HG02852 (cell line): Measurements from ENCODE around the gene LENG1.
"Not testable (repeated sequence)": the region's sequence is repeated elsewhere in the genome, so short reads cannot be mapped to it uniquely, and the experiment has no call there.

Source experiments
- ATAC-seq: cut with Tn5 transposase; IDR thresholded peaks from one replicate; pipeline ENCODE4 v1.9.1; 2021; ENCODE audit warnings: mild to moderate bottlenecking, moderate library complexity; ENCODE audit not compliant: unreplicated experiment

Gene LENG1

DNA sequence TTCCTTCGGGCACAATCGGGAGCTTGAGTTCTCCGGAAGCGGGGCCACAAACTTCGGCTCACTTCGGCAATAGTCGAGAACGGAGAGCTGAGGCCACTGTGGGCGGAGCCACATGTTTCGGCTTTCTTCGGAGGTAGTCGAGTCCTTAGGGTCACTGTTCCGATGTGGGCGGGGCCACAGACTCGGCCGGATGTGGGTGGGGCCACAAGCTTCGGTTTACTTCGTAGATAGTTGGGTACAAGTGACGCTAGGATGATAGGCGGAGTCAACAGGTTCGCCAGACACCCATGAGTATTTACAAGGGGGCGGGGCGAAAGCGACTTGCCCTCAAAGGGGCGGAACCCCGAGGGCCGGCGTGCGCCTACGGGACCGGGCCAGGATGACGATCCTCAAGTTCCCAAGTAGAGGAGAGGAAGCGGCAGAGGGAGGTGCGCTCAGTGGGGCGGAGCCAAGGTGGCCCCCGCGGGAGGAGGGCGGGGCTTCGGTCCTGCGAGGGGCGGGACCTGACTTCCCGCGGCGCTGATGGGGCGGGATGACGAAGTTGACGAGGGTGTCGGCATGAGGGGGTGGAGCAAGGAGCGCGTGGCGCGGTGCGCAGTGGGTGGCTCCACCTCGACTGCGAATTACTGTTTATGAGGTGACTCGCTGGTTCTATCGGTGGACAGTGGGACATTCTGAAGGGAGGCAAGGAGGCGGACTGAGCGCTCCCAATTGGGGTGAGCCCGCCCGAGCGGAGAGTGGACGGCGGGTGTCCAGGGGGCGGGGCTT, 30.4 kb upstream of the LENG1 start:
- ATAC-seq: peak; percentile 48

GRCh38 chr19:54189145-54189734, 29.7 kb upstream of the LENG1 start, which contains the start of gene MBOAT7:
Gene MBOAT7 (minus strand): TSS chr19:54189580. CDS start chr19:54188508, 1,072 bp downstream.
- peak; percentile 36 for ATAC-seq

- ATAC-seq: no peak
These were observed 28.8 kb upstream of the LENG1 start for GRCh38 chr19:54188215-54188871.

DNA sequence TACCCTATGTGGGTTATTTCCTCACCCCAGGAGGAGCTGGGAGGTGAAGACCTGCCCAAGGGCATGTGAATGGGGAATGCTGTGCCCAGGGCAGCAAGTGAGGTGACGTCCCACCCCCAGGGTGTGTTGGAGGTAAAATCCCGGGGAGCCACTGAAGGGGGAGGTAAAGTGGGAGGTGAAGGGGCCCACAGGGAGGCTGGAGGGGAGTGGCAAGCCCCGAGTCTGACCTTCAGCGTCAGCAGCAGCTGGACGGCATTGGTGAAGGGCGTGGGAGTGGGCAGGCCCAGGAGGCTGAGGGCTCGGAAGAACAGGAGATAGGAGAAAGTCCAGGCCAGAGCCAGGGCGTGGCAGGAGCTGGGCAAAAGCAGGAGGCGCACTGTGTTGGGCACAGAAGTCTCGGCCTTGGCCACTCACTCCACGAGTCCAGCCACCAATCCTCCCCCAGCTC, 27.4 kb upstream of the LENG1 start:
- ATAC-seq: no peak

DNA sequence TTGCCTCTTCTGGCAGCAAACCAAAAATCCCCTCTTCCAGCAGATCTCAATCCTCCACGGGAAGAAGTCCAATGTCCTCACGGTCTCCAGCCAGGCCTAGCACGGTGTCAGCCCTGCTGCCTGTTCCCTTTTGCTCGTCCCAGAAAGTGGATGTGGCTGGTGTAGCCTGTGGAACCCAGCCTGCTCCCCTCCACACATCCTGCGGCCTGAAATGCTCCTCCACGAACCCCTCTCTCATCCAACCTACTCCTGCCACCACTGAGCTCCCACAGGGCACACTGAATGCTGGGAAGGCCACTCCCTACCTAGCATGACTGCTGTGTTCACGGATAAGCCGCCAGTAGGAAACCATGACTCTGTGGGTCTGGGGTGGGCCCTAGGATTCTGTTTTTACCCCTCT, 26.8 kb upstream of the LENG1 start:
- no peak for ATAC-seq

GRCh38 chr19:54183431-54183830, 23.9 kb upstream of the LENG1 start:
- ATAC-seq: no peak

- ATAC-seq: not testable (repeated sequence)
These were observed 22.4 kb upstream of the LENG1 start for GRCh38 chr19:54181894-54182293.

DNA sequence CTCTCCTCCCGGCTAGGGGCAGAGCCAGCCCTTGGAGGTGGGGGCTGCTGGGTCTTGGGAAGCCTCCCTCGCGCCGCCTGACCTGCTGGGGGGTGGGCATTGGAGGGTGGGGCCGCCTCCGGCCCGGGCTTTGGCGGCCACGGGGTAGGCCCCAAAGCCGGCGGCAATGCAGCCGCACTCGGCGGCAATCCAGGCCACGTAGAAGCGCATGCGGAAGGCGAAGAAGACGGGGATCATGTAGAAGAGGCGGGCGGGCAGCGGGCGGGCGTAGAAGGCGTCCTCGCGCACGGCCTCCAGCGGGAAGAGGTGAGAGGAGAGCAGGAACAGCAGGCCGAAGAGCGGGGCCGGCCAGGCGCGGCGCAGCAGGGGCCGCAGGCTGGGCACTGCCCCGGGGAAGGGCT, 21.2 kb upstream of the LENG1 start:
- ATAC-seq: no peak

DNA sequence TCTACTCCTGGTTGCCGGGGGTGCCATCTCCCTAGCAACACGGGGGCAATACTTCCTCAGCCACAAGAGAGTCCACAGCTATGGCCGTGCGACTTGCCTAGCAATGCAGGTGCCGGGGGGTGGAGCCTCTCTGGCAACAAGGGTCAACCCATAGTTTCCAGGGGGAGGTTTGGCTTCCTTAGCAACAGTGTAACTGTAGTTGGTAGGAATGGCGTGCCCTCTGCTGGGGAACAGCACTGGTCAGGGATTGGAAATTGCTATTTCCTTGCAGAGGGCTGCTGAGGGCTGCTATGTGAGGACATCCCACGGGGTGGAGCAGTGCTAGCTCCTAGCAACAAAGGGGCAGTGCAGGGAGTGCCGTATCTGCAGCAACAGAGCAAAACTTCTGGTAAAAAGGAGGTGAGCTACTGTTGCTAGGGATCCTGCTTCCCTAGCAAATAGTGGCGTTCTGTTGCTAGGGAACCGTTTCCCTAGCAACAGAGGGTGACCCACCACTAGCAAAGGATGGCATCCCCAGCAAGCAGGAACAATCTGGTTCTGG, 20.5 kb upstream of the LENG1 start:
- no peak for ATAC-seq

DNA sequence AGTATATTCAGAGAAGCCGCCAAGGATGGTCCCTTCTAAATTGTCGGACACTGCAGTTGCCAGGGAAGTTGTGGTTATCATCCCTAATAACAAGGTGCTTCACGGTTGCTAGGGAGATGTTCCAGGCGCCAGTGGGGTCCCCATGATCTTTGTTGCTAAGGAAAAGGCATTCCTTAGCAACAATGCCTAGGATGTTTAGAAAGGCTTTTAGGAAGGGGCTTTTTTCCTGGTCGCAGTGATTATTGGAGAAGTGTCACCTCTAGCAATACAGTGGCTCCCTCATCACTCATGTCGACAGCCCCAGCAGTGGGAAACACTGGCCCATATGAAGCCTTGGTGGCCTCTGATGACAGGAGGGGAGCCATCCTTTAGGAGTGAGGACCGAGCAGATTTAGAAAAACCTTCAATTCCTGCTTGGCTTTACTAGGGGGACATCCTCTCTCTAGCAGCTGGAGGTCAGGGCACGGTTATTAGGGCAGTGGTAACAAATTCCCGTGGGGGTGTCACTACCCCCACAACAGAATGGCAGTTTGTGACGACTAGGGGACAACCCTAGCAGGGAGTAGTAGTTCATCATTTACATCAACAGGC, 19.8 kb upstream of the LENG1 start:
- ATAC-seq: no peak

DNA sequence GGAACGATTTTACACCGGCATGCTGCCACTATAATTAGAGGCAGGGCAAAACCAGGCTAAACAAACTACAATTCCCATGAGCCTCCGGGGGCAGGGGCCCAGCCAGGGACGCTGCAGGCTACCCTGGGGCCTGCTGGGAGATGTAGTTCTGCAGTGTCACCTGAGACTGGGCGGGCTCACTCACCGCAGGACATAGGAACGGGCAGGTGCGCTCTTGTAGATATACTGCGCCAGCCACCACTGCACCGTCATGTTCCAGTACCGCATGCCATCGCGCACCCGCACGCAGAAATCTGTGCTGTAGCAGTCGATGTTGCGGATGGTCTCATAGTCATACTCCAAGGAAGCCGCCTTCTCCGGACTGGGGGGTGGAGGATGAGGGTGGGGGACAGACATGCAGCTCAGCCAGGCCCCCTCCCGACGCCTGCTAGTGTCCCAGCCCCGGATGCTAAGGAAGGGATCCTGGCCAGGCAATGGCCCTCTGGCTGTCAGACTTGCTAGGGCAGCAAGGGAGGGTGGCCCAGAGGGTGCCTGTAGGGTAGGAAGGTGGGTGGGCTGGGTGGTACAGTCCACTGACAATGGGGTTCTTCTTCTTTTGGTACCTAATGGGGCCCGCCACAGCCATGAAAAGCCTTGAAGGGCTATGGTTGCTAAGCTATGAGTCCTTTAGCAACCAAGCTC, 19.2 kb upstream of the LENG1 start:
- no peak for ATAC-seq

DNA sequence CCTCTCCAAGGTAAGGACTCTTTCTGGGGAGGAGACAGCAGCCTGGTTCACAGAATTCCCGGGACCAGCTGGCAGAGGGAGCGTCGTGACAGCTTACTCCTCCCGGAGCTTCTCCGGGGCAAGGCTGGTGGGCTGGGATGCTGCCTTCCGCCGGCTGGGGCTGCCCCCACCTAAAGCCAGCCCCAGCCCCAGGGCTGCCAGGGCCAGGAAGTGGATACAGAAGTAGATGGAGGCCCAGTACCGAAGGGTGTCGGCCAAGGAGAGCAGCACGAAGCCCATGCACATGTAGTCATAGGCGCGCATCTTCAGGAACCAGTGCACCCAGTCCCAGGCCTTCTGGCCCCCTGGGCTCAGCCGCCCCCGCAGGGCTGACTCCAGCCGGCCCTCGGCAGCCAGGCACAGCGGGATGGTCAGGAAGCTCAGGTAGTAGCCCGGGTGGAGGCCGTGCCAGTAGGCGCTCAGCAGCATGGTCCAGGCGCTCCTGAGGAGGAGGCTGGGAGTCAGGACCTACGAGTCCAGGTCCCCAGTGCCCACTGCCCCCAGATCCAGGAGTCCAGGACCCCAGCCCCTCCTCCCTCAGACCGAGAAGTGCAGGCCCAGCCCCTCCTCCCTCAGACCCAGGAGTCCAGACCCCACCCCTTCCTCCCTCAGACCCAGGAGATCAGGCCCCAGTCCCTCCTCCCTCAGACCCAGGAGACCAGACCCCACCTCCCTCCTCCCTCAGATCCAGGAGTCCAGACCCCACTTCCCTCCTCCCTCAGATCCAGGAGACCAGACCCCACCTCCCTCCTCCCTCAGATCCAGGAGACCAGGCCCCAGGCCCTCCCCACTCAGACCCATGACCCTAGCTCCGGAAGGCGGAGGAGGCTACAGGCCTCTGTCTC, 14.7 kb upstream of the LENG1 start:
- ATAC-seq: no peak

- ATAC-seq: no peak
These were observed 13.8 kb upstream of the LENG1 start for GRCh38 chr19:54173359-54173699.

DNA sequence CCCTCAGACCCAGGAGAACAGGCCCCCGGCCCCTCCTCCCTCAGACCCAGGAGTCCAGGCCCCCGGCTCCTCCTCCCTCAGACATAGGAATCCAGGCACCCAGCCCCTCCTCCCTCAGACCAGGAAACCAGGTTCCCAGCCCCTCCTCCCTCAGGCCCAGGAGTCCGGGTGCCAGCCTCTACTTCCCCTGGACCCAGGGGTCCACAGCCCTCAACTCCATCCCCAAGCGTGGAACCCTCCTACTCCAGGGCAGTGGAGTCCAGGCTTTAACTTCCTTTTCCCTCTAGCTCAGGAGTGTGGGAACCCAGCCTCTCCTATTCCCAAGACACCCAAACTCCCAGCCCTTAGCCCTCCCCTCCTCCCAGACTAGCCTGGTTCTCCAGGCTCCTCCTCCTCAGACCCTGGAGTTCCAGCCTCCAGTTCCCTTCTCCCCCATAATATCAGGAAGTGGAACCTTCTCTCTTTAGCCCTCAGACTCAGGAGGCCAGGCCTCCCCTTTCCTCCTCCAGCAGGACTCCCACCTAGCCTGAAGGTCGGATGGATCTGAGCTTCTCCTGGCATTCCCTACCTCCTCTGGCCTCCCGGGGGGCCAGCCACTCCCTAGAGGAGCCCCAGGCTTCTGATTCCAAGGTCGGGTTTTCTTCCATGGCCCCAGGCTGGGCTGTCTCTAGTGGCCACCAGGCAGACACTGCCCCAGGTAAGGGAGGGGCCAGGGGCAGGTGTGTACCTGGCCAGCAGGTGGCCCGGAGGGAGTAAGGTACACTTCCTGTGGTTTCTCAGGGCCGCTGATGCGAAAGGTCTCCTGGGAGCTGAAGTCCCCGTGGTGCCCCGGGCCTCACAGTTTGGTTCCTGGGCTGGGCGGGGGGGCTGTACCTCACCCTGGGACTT, 13.2 kb upstream of the LENG1 start, which contains the start of gene TMC4:
TMC4 (minus strand) TSS at position 690 of the 888 bp plus-strand sequence; CDS start at position 647, 43 bp downstream.
- ATAC-seq: no peak

- not testable (repeated sequence) for ATAC-seq
These were observed 12.4 kb upstream of the LENG1 start for GRCh38 chr19:54171736-54172431.

DNA sequence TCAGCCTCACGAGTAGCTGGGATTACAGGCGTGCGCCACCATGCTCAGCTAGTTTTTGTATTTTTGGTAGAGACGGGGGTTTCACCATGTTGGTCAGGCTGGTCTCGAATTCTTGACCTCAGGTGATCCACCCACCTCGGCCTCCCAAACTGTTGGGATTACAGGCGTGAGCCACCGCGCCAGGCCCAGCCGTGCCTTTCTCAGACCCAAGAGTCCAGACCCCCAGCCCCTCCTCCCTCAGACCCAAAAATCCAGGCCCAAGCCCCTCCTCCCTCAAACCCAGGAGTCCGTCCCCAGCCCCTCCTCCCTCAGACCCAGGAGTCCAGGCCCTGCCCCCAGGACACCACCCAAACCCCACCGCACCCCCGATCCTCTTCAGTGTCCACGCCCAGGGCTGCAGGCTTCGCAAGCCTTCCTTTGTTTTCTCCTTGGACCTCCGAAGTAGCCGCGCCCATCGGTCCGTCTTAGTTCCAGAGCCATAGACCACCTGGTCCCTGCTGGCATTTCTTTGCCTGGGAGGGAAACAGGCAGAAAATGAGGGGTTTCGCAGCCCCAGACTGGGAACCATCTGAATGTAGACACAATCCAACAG, 9.7 kb upstream of the LENG1 start:
- no peak for ATAC-seq

GRCh38 chr19:54168174-54168917, 8.8 kb upstream of the LENG1 start:
- ATAC-seq: no peak
